GM18867 (cell line): ENCODE results near the gene NEIL1.
"Not testable (repeated sequence)": the region's sequence is repeated elsewhere in the genome, so short reads cannot be mapped to it uniquely, and the experiment has no call there.

Experiments
- ATAC-seq: cut with Tn5 transposase; IDR thresholded peaks from one replicate; pipeline ENCODE4 v1.9.1; 2021; ENCODE audit warnings: mild to moderate bottlenecking, moderate library complexity; ENCODE audit not compliant: unreplicated experiment

Gene NEIL1, protein sequence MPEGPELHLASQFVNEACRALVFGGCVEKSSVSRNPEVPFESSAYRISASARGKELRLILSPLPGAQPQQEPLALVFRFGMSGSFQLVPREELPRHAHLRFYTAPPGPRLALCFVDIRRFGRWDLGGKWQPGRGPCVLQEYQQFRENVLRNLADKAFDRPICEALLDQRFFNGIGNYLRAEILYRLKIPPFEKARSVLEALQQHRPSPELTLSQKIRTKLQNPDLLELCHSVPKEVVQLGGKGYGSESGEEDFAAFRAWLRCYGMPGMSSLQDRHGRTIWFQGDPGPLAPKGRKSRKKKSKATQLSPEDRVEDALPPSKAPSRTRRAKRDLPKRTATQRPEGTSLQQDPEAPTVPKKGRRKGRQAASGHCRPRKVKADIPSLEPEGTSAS

DNA sequence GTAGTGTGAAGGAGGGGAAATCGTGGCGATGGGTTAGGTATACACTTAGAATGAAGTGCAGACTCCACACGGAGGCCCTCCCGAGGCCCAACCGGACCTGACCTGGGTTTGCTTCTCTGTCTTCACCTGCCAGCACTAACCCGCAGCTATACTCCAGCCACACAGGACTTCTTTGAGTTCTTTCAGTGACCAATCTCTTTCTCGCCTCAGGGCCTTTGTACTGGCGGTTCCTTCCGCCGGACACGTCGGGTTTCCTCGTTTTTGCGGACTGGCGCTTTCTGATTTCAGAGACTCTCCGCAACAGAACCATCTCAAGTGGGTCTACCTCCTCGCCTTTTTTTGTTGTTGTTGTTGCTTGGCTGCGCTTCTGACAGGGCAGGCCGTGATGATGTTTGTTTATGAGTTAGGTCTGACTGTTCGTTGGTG, at the start of gene NEIL1:
Gene NEIL1 (plus strand): TSS at position 244 of the 426 bp plus-strand sequence. CDS start 1,867 bp downstream, outside the sequence.
- no peak for ATAC-seq

DNA sequence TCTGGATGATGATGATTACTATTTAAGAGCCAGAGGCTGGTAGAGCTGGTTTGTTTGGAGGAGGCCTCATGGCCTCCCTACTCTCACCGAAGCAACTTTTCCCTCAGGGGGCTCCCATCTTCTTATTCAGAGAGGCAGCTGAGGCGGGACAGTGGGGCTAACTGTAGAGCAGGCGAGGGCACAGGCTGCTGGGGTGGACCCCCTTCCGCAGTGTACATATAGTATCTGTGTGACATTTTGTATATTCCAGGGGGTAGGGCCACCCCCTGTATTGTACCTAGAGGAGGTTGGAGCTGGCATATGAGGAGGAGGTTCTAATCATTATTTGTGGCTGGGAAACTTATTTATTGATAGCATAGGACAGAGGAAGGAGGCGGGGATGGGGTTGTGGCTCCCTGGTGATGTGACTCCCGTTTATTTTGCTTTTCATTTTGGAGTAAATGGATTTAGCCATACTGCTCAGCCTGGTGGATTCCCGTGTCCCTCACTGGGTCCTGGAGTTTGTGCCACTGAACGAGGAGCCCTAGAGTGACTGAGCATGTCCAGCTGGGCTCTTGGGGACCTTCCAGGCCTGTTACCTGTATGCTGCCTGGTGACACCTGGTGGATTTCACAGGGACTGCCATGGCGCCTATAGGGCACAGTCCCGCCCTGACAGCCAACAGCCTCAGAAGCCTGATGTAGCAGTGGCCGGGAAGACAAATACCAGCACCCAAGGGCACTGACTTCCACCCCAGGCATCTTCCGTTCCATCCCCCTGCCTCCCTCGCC, 48.1 kb upstream of the NEIL1 start:
- ATAC-seq: peak; percentile 50

DNA sequence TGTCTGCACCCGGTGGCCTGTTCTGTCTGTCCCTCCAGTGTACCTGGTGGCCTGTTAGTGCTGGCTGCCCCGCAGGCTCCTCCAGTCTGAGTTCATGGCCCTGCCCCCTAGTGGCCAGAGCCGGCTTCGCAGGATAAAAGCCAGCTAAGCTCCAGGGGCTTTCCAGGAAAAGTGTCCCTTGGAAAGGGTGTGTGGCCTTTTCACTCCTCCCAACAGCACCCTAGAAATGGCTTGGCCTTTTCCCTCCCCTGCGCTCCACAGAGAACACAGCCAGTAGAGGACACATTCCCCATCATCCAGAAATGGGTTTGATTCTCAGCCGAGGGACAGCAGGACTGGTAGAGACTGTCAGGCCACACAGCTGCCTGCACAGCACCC, 47.5 kb upstream of the NEIL1 start:
- peak; percentile 56 for ATAC-seq

DNA sequence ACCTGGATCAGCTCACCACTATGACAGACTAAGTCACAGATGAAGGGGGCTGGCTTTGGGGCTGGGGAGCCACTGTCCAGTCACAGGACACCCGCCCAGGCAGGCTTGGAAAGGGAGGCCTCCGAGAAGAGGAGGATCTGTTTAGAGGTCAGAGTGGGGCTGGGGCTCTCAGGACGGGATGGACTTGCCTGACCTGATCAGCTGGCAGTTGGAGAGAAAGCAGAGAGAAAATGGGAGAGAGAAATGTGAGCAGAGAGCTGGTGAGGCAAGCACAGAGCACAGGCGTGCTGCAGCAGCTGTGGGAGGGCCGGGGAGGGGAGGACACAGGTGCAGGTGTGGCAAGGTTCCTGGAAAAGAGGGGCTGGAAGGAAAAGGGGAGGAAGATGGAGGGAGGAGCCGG, 46.8 kb upstream of the NEIL1 start:
- ATAC-seq: not testable (repeated sequence)

DNA sequence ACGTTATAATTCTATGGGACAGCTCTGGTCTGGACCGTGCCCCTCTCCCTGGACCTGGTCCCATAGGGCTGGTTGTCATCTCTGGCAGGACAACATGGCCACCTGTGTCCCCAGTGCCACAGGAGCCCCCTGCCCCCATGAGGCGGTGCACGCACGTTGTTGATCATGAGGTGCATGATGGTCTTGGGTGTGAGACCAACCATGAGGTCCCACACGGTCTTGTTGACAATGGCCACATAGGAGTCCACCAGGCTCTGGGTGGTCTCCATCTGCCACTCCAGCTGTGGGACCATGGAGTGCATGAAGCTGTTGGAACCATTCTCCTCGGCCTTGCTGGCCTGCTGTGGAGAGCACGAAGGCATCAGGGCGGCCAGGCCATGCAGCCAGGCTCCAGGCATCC, 44.5 kb upstream of the NEIL1 start:
- ATAC-seq: no peak

DNA sequence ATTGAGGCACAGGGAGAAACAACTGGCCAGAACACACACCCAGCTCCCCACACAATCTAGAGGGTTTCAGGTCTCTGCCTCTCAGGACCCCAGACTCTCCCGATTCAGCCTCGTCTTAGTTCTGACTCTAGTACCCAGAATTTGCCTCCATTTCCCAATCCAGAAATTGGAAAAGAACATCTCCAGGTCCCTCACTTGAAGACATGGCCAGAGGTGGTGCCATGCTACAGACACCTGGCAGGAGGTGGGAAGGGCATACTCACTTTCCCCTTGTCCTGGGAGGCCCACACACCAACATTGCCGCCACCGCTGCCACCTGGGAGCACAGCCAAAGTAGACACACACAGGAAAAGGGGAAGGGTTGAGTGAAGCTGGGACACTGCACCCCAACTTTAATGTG, 44.1 kb upstream of the NEIL1 start:
- ATAC-seq: not testable (repeated sequence)

DNA sequence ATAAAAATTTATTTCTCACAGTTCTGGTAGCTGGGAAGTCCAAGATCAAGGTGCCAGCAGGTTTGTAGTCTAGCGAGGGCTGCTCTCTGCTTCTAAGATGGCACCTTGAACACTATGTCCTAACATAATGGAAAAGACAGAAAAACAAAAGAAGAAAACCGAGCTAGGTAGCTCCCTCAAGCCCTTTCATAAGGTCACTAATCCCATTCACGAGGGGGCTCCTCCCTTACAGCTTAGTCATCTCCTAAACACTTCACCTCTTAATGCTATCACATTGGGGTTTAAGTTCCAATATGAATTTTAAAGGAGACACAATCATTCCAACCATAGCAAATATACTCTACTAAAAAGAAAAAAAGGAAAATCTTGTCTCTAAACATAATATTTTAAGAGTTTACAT, 40.7 kb upstream of the NEIL1 start:
- ATAC-seq: no peak

DNA sequence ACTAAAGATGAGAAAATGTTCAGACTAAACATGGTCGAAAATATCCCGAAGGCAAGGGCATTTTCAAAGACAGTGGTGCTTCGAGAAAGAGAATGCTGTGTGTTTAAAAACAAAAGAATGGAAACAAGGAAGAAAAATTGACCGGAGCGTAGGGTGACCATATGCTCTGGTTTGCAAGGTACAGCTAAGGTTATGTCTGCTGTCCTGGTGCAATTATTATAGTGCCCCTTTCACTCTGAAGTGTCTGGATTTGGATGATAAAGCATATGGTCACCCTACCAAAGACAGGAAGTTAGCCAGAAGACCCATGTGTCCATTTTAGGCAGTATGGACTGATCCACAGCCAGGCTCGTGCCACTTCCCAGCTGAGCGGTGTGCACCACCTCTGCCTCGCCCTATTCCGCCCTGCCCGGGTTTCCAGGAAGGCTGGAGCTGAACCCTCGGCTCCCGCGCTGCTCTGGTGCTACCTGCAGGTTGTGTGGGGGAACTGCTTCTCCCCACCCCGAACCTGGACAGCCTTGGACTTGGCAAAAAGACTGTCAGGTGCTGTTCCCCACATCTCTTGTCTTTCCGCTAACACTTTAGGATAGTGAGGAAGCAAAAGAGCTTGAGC, 39.0 kb upstream of the NEIL1 start:
- ATAC-seq: no peak

DNA sequence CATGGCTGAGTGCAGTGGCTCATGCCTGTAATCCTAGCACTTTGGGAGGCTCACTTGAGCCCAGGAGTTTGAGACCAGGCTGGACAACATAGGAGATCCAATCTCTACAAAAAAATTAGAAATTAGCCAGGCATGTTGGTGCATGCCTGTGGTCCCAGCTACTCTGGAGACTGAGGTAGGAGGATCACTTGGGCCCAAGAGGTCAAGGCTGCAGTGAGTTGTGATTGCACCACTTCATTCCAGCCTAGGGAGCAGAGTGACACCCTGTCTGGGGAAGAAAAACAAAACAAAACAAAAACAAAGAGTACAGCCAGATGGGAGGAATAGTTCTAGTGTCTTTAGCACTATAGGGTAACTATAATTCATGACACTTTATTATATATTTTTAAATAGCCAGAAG, 37.1 kb upstream of the NEIL1 start:
- no peak for ATAC-seq

DNA sequence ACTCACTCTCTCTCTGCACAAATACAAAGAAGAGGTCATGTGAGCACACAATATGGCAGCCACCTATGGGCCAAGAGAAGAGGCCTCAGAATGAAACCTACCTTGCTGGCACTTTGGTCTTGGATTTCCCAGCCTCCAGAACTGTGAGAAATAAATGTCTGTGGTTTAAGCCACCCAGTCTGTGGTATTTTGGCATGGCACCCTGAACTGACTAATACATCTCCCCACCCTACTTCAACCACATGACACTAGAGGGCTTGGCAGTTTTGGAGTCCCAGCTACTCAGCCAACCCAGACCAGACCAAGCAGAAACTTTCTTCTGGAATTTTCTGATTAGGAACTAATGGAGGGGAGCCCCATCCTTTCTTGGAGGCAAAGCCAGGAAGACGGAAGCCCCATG, 34.3 kb upstream of the NEIL1 start:
- ATAC-seq: not testable (repeated sequence)

DNA sequence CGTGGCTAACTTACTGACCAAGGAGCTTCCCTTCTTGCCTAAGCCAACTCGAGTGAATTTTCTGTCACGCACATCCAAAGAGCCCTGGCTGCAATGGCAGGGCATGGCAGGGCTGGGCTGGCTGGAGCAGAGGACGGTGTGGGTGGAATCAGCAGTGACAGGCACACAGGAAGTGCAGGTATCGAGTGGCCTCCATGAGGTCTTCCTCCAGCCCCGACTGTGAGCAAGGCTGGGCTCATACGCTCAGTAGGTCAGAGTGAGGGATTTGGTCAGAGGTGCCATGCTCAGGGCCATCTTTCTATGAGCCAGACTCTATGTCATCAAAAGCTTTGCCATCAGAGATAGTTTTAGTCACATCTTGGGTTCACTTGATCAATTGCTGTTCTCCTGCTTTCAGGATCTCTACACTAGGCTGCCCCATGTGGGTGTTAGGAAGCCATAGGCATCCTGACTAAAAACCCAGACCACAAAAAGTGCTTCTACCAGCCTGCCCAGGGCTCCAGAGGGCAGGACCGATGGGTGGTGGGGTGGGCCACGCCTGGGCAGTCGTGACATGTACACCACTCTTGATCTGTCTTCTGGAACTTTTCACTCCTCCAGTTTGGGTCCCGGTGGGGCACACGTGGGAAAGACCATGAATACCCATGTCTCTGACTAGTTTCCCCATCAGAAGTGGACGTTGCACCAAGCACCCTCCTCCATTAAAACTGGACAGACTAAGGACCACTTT, 33.6 kb upstream of the NEIL1 start:
- no peak for ATAC-seq

DNA sequence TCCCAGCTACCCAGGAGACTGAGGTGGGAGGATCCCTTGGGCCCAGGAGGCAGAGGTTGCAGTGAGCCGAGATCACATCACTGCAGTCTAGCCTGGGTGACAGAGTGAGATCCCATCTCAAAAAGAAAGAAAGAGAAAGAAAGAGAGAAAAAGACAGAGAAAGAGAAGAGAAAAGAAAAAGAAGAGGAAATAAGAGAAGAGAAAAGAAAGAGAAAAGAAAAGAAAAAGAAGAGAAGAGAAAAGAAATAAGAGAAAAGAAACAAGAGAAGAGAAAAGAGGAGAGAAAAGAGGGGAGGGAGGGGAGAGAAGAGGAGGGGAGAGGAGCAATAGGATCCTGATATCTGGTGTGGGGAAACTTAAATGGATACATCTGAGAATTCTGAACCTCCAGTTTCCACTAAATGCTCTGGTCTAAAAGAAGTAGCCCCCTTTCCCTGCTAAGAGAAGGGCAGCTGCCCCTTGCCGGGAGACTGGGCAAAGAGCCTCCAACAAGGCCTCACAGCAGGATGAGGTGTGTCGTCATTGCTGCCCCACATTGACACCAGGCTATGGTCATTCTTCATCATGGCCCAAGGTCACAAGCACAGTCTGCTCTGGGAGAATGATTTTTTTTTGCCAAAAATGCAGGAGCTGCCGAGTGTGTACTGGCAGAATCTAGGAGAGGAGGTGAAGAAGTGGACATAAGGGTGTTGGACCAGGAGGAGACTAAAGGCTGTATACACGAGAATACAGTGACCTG, 32.1 kb upstream of the NEIL1 start:
- no peak for ATAC-seq

DNA sequence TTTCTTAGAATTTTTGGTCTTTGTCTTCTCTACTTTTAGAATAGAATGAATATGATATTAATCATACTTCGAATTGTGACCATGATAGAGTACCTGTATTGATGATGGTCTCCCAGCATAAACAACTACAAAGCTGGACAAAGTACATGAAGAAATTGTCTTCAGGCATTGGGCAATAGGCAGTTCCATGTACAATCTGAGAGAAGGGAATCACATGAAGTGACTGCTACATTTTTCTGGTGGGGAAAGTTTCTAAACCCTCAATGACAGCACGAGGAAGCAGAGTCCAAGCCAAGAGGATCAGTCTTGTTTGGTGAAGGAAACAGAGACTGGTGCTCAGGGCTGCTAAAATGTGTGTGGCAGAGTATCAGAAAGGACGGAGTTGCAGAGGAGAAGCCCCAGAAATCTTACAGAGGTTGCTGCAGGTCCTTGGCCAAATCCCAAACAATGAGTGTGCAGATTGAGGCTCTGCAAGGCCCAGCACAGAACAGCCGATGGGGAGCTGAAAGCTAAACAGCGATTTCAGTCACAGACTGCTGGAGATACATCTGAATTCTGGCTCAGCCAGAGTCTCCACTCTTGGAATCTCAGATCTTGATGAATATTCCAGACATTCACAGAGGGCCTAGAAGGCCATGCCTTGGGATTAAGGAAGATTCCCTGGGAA, 27.5 kb upstream of the NEIL1 start:
- not testable (repeated sequence) for ATAC-seq

DNA sequence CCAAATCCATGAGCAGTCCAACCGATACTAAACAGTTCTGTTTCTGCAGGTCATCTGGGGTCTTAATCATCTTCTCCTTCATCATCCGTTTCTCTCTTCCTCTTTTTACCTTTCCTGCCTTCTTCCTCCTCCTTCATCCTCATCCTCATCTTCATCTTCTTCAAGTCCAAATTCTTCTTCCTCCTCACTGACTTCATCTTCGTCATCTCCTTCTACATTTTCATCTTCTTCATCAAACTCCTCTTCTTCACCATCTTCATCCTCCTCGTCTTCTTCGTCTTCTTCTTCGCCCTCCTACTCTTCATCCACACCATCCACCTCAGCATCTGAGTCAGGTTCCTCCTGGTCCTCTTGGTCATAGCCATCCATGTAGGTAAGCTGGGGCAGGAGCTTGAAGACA, 25.1 kb upstream of the NEIL1 start:
- ATAC-seq: no peak

DNA sequence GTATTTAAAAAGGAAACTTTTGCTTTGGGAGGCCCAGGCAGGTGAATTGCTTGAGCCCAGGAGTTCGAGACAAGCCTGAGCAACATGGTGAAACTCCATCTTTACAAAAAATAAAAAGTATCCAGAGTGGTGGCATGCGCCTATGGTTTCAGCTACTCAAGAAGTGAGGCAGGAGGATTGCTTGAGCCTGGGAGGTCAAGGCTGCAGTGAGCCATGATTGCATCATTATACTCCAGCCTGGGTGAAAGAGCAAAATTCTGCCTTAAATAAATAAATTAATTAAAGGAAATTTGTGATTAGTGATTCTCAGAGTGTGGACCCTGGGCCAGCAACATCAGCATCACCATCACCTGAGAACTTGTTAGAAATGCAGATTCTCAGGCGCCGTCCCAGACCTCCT, 20.9 kb upstream of the NEIL1 start:
- ATAC-seq: no peak

DNA sequence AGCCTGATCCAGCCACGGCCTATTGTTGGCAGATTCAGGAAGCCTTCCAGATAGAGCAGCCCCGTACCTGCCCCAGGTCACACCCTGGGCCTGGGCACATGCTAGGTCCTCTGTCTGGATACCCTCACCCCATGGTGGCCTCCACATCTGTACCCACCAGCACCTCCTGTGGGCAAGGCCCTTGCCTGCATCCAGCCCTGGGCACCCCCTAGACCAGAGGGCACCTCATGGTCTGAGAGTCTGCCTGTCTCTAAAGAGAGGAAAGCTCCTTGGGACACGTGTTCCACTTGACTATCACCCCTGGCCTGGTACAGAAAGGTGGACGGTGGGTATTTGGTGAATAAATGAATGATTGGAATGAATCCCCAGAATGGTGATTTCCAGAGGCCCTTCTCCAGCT, 19.8 kb upstream of the NEIL1 start:
- ATAC-seq: no peak

DNA sequence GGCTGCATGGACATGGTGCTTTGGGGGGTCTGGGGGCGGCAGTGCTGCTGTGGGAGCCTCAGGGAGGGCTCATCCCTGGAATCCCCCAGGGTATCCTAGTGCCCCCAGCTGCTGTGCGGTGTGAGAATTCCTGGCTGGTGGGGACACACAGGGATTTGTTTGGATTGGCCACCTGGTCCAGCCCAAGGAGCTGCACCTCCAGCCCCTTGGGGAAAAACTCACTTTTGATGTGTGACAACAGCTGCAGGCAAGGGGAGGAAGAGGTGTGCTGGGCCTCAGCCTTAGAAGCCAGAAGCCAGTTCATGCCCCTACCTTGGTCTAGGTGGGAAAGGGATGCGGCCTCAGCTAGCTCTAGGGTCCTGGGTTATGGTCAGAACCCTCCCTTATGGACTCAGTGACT, 19.3 kb upstream of the NEIL1 start:
- no peak for ATAC-seq

DNA sequence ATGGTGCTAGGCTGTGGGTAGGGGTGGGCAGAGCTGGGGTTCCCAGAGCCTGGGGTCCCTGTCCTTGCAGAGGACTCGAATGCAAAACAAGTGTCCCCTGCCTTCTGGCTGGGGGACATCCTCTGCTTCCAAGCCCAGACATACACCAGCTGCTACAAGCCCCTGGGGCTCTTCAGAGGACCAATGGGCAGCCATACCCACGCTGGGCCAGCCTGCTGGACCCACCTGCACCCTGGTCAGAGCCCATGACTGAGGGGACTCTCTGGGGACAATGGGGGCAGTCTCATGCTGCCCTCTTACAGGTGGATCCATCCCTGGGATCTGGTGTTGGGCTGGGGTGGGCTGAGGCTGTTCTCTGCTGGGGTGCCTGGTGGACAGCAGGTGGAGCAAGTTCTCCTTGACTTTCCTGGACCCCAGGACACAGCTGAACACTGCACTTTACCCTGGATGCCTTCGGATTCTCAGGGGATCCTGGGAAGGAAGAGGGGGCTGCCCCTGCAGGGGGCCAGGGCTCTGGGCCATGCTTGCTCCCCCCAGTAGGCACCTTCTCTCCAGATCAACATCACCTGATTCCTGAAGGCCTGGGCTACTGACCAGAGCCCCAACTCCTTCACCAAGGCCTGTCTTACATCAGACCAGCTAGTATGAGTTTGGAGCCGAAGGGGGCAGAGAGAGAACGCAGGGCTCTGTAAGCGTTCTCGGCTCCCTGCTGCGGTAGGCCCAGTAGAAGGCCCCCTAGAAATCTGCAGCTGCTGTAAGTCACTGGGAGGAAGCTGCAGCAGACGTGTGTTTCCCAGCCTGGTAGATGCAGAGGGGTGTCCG, 18.1 kb upstream of the NEIL1 start:
- ATAC-seq: no peak

DNA sequence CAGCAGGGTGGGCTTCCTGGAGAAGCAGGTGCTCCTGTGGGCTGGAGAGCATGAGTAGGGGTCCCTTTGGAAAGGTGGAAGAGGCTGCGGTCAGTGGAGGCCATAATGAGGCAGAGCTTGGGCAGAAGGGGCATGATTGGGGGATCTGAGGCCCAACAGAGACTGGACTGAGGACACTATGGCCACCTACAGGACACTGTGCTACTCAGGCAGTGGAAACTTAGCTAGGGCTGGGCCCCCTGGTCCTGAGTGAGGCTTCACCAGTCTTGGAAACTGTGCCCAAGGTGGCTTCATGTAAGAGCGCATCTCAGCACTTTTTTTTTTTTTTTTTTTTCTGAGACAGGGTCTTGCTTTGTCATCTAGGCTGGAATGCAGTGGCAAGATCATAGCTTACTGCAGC, 17.3 kb upstream of the NEIL1 start:
- ATAC-seq: no peak
